Endodermal cell (in vitro differentiated cells): ENCODE data around the gene IGSF22. TPM values are rescaled to one million over a fixed set of nuclear protein-coding genes. Genes with fewer than 3 reads are reported as not detected.
A peak's percentile ranks its signal among the peaks of the same experiment; 100 is the strongest.

Source experiments
- DNase-seq: peaks from one replicate; pipeline ENCODE4 v3.0.0-alpha.2; 2017
- H3K27ac ChIP-seq: 2 replicates; pipeline ENCODE4 v1.5.1; 2013; ENCODE audit warnings: mild to moderate bottlenecking, low read depth, low read length, moderate library complexity
- H3K27me3 ChIP-seq: 2 replicates; pipeline ENCODE4 v1.6.1; 2013; ENCODE audit warnings: mild to moderate bottlenecking, low read length, moderate library complexity; ENCODE audit not compliant: insufficient read depth, control insufficient read depth, poor library complexity, severe bottlenecking
- H3K36me3 ChIP-seq: 2 replicates; pipeline ENCODE4 v1.7.0; 2013; ENCODE audit warnings: mild to moderate bottlenecking, low read length, moderate library complexity; ENCODE audit not compliant: control insufficient read depth, insufficient read depth
- H3K4me1 ChIP-seq: one replicate; pipeline ENCODE4 v1.7.0; 2013; ENCODE audit warnings: low read length; ENCODE audit not compliant: control insufficient read depth, insufficient read depth
- H3K4me3 ChIP-seq: 2 replicates; pipeline ENCODE4 v1.5.1; 2013; ENCODE audit warnings: mild to moderate bottlenecking, low read length, moderate library complexity
- H3K9ac ChIP-seq: 2 replicates; pipeline ENCODE4 v1.6.1; 2013; ENCODE audit warnings: mild to moderate bottlenecking, low read length, moderate library complexity; ENCODE audit not compliant: poor library complexity, severe bottlenecking; ENCODE audit errors: extremely low read depth
- H3K9me3 ChIP-seq: 2 replicates; pipeline ENCODE4 v1.6.1; 2013; ENCODE audit warnings: mild to moderate bottlenecking, low read length, moderate library complexity; ENCODE audit not compliant: control insufficient read depth
- H3K27ac Mint-ChIP-seq: 2 replicates; pipeline ENCODE4 v1.8.0; 2020; ENCODE audit warnings: mixed read lengths
- H3K27me3 Mint-ChIP-seq: 2 replicates; pipeline ENCODE4 v1.8.0; 2021; ENCODE audit warnings: mild to moderate bottlenecking, mixed read lengths; ENCODE audit not compliant: insufficient read depth
- H3K36me3 Mint-ChIP-seq: 2 replicates; pipeline ENCODE4 v1.8.0; 2020; ENCODE audit warnings: low read depth, mixed read lengths
- H3K4me1 Mint-ChIP-seq: 2 replicates; pipeline ENCODE4 v1.8.0; 2020; ENCODE audit warnings: mixed read lengths
- H3K4me3 Mint-ChIP-seq: 2 replicates; pipeline ENCODE4 v1.8.0; 2020; ENCODE audit warnings: mild to moderate bottlenecking, moderate library complexity, mixed read lengths
- H3K9me3 Mint-ChIP-seq: 2 replicates; pipeline ENCODE4 v1.8.0; 2020; ENCODE audit warnings: mild to moderate bottlenecking, mixed read lengths
- CTCF ChIP-seq: fragments of 200-600 bp; sonication (generic); conservative IDR thresholded peaks from 2 replicates; pipeline ENCODE4 v1.5.0; 2021; ENCODE audit warnings: antibody characterized with exemption, mild to moderate bottlenecking
- WGBS, 2 experiments: methylation state at CpG; one replicate each; pipeline versions ENCODE4 v1.1.5 to v1.1.7; 2013; ENCODE audit warnings: missing lambda C conversion rate in 2 of 2, mixed read lengths in 1 of 2; ENCODE audit not compliant: insufficient coverage in 1 of 2, insufficient read length in 1 of 2; 5-methylcytosine and 5-hydroxymethylcytosine counted together
- total RNA-seq, 2 donors: library from RNA; stranded (reverse); fragmentation: NEBNext Ultra II Directional in 1 of 2; extraction: Animal tissue kit (Norgen Biotek cat#: 25700) in 1 of 2; gene quantifications; 2 replicates in 1 of 2; 3 replicates in 1 of 2; pipeline ENCODE4 v1.2.1, GENCODE V29; 2021

Gene IGSF22
- total RNA-seq, 2 donors from 2014 or later, result 0.22 to 1.6 TPM

GRCh38 chr11:18701614-18702216, 24.3 kb downstream of the IGSF22 start:
- Mint-ChIP-seq H3K4me3 (no peak overlapping the region), H3K27ac (no peak overlapping the region)

GRCh38 chr11:18700872-18701271, 25.1 kb downstream of the IGSF22 start:
- Mint-ChIP-seq H3K4me1 (peaks cover 36% of the 10 kb centered on the region), H3K27ac (peak overlapping the region; percentile 61)
- WGBS, 2 experiments, result 91 to 98% methylated on average over 7 of the region's 7 CpGs

More at GRCh38 chr11:18701614-18702216, 24.3 kb downstream of the IGSF22 start:
- no peak for DNase-seq
- H3K4me3 ChIP-seq, result no peak overlapping the region
- Mint-ChIP-seq H3K27me3 (peaks cover 28% of the 10 kb centered on the region), H3K4me1 (peaks cover 36% of the 10 kb centered on the region), H3K9me3 (no peaks in the 10 kb centered on the region), H3K36me3 (peaks cover 7% of the 10 kb centered on the region)
- no peaks in the 10 kb centered on the region for H3K9me3 ChIP-seq
- H3K27me3 ChIP-seq, result peaks cover 9% of the 10 kb centered on the region
- peaks cover 15% of the 10 kb centered on the region for H3K4me1 ChIP-seq
- 82 to 92% methylated on average over 12 to 17 of the region's 17 CpGs for WGBS, 2 experiments
- H3K36me3 ChIP-seq, result peaks cover 4% of the 10 kb centered on the region
- no peak overlapping the region for H3K27ac ChIP-seq
- no peak overlapping the region for H3K9ac ChIP-seq
- no peak for TF ChIP-seq CTCF

GRCh38 chr11:18700375-18700774, 25.6 kb downstream of the IGSF22 start:
- H3K4me1 ChIP-seq, result peaks cover 11% of the 10 kb centered on the region
- H3K27me3 ChIP-seq, result peaks cover 9% of the 10 kb centered on the region
- peaks cover 4% of the 10 kb centered on the region for H3K36me3 ChIP-seq
- no peak overlapping the region for H3K9ac ChIP-seq
- Mint-ChIP-seq H3K27me3 (peaks cover 33% of the 10 kb centered on the region), H3K4me3 (peak overlapping the region; percentile 63), H3K27ac (no peak overlapping the region), H3K36me3 (peaks cover 7% of the 10 kb centered on the region), H3K4me1 (peaks cover 34% of the 10 kb centered on the region), H3K9me3 (no peaks in the 10 kb centered on the region)
- 80% methylated on average over 1 of the region's 1 CpG; no CpG with 5 or more reads in 1 of the 2 experiments for WGBS, 2 experiments
- TF ChIP-seq CTCF, result no peak
- H3K9me3 ChIP-seq, result no peaks in the 10 kb centered on the region
- H3K4me3 ChIP-seq, result peak overlapping the region; percentile 89
- DNase-seq, result no peak
- no peak overlapping the region for H3K27ac ChIP-seq

More at GRCh38 chr11:18700872-18701271, 25.1 kb downstream of the IGSF22 start:
- no peak for DNase-seq
- Mint-ChIP-seq H3K9me3 (no peaks in the 10 kb centered on the region), H3K36me3 (peaks cover 7% of the 10 kb centered on the region), H3K27me3 (peaks cover 33% of the 10 kb centered on the region), H3K4me3 (no peak overlapping the region)
- peaks cover 4% of the 10 kb centered on the region for H3K36me3 ChIP-seq
- H3K27ac ChIP-seq, result no peak overlapping the region
- peaks cover 9% of the 10 kb centered on the region for H3K27me3 ChIP-seq
- peaks cover 15% of the 10 kb centered on the region for H3K4me1 ChIP-seq
- H3K9me3 ChIP-seq, result no peaks in the 10 kb centered on the region
- no peak overlapping the region for H3K9ac ChIP-seq
- H3K4me3 ChIP-seq, result no peak overlapping the region
- TF ChIP-seq CTCF, result no peak
